SH-SY5Y (cell line): ENCODE data around the gene CD302.

Experiments
- GATA2 ChIP-seq: IDR thresholded peaks from 2 replicates; pipeline ENCODE4 v1.6.1; 2011; ENCODE audit warnings: mild to moderate bottlenecking, low read depth, low read length
- GATA3 ChIP-seq: IDR thresholded peaks from 2 replicates; pipeline ENCODE4 v1.6.1; 2011; ENCODE audit warnings: low read depth, mild to moderate bottlenecking, low read length, moderate library complexity

DNA sequence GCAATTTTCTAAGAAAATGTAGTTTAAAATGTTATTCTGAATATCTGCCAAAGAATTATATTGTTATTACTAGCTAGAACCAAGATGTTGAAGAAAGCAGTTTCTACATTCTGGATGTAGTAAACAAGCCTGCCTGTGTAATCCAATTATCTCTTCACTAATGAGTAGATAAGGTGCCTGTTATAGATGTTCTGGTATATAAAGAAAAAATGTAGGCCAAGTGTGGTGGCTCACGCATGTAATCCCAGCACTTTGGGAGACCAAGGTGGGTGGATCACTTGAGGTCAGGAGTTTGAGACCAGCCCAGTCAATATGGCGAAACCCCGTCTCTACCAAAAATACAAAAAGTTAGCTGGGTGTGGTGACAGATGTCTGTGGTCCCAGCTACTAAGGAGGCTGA is 28.9 kb downstream of the CD302 start:
- TF ChIP-seq GATA2 (no peak), GATA3 (no peak)
